NCI-H82 treated with DMSO at 0.1 percent for 48 hours (cell line): ENCODE data around the gene SPATA16.
"Not testable (repeated sequence)": the region's sequence is repeated elsewhere in the genome, so short reads cannot be mapped to it uniquely, and the experiment has no call there.

ENCODE experiments used
- DNase-seq: peaks from one replicate; lab custom pipeline; 2025; ENCODE audit not compliant: unreplicated experiment; lab: John Stamatoyannopoulos, UW

The SPATA16 gene

GRCh38 chr3:173140986-173141385 lies at the start of gene SPATA16:
SPATA16 (minus strand) TSS chr3:173141235; CDS start chr3:173117731, 23,504 bp downstream.
- DNase-seq, result no peak

DNA sequence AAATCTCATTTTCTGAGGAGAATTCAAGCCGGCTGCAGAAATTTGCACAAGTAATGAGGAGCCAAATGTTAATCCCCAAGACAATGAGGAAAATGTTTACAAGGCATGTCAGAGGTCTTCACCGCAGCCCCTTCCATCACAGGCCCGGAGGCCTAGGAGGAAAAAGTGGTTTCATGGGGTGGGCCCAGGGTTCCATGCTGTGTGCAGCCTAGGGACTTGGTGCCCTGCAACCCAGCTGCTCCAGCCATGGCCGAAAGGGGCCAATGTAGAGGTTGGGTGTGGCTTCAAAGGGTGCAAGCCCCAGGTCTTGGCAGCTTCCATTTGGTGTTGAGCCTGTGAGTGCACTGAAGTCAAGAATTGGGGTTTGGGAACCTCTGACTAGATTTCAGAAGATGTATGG lies 42.0 kb upstream of the SPATA16 start:
- not testable (repeated sequence) for DNase-seq

- DNase-seq, result no peak
Observed at GRCh38 chr3:173173652-173174051, 32.6 kb upstream of the SPATA16 start.

GRCh38 chr3:173159139-173159538 lies 18.1 kb upstream of the SPATA16 start:
- not testable (repeated sequence) for DNase-seq

- DNase-seq, result not testable (repeated sequence)
Observed at GRCh38 chr3:173156533-173156932, 15.5 kb upstream of the SPATA16 start.

DNA sequence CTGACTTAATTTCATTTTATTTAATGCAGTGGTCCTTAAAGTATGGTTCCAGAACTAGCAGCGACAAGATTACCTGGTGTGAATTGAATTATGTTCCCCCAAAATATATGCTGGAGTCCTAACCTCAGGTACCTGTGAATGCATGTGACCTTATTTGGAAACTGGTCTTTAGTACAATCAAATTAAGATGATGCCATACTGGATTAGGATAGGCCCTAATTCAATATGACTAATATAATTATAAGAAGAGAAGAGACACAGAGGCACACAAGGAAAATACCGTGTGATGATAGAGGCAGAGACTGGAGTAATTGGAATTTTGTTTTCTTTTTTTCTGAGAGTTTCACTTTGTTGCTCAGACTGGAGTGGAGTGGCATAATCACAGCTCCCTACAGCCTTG lies 12.6 kb upstream of the SPATA16 start:
- no peak for DNase-seq

GRCh38 chr3:173139420-173139819 lies 1.6 kb downstream of the SPATA16 start:
- no peak for DNase-seq

GRCh38 chr3:173138026-173138425 lies 3.0 kb downstream of the SPATA16 start:
- DNase-seq, result no peak

GRCh38 chr3:173135059-173135458 lies 6.0 kb downstream of the SPATA16 start:
- DNase-seq, result no peak

DNA sequence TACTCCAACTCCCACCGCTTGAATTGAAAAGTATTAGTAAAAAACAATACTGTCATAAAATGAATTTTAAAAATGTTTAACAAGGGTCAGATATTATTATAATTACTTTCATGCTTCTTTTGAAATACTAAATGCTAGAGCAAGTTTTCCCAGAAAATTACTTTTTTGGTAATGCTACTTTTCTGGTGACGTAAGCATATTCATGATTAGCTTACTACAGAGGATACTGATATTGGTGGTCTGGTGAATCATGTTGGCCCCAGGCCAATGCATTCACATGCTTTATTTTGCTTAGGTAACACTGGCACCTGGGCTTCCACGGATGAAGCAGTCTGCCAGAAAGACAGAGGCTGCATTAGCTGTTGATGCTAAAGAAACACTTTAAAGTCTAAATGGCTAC lies 12.4 kb downstream of the SPATA16 start:
- no peak for DNase-seq

DNA sequence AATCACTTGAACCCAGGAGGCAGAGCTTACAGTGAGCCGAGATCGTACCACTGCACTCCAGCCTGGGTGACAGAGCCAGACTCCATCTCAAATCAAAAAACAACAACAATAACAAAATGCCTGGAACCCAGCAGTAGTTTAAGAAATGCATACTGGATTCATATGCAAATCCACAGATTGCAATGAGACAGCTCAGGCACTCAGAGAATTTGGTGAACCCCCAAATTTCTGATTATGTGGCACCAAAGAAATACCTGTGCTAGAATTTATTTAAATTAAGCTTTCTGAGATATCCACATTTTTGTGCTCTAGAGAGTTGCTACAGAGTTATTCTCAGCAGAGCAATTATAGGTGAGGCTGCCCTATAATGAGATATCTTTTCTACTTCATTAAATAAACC lies 29.7 kb downstream of the SPATA16 start:
- DNase-seq, result no peak

- DNase-seq, result no peak
Observed at GRCh38 chr3:173109143-173109542, 31.9 kb downstream of the SPATA16 start.

DNA sequence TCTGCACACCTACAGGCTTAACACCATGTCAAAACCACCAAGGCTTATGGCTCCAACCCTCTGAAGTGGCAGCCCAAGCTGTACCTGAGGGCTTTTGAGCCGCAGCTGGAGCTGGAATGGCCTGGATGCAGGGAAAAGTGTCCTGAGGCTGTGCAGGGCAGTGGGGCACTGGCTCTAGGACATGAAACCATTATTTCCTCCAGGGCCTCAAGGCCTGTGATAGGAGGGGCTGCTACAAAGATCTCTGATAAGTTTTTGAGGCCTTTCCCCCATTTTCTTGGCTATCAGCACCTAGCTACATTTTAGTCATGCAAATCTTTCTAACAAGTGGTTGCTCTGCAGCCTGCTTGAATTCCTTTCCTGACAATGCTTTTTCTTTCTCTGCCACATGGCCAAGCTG lies 37.6 kb downstream of the SPATA16 start:
- no peak for DNase-seq

- DNase-seq, result no peak
Observed at GRCh38 chr3:173098959-173099358, 42.1 kb downstream of the SPATA16 start.

DNA sequence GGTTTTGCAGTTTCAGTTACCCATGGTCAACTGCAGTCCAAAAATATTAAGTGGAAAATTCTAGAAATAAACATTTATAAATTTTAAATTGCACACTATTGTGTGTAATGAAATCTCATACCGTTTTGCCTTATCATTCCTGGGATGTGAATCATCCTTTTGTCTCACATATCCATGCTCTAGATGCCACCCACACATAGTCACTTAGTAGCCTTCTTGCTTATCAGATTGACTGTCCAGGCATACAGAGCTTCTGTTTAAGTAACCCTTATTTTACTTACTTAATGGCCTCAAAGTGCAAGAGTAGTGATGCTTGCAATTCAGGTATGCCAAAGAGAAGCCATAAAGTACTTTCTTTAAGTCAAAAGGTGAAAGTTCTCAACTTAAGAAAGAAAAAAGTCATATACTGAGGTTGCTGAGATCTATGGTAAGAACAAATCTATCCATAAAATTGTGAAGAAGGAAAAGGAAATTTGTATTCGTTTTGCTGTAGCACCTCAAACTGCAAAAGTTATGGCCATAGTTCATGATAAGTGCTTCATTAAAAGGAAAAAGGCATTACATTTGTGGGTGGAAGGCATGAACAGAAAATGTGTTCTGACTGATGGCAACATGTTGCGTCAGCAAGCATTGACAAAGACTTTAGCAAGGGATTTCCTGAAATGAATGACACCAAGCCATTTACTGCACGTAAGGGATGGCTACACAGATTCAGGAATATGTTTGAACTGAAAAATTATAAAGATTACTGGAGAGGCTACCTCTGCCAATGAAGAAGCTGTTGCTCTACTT lies 43.8 kb downstream of the SPATA16 start:
- DNase-seq, result no peak

GRCh38 chr3:173096140-173096539 lies 44.9 kb downstream of the SPATA16 start:
- no peak for DNase-seq

DNA sequence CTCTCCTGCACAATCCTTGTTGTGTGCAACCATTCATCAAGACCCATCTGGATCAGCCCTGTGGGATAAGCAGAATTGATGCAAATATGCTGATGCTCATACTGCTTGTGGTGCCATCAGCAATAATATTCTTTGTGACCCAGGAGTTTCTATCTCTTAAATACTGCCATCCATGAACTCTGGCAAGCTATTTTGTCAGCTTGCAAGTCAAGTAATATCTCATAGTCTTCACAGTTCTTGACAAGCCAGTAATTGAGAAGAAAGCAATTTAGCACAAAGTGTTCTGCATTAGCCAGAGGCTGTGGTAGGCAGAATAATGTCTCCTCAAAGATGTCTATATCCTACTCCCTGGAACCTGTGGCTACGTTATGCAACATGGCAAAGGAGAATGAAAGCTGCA lies 49.0 kb downstream of the SPATA16 start:
- DNase-seq, result no peak

- DNase-seq, result no peak
Observed at GRCh38 chr3:173090492-173090891, 50.5 kb downstream of the SPATA16 start.

DNA sequence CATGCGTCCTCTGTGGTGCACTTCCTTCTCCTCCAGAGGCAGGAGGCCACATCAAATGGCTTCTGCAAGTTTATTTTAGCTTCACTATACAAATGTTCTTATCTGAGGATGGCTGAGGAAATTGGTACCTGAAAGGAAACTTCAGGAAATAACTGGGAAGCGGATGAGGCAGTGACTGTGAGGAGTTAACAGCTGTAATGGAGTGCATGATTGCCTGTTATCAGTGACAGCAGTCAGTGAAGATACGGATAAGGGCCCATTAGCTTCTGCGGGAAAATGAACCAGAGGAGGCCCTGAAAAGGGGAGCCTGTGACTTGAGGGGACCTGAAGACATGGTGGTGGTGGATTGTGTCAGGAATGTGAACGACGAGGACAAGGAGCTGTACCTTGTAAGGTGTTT lies 51.8 kb downstream of the SPATA16 start:
- DNase-seq, result no peak

DNA sequence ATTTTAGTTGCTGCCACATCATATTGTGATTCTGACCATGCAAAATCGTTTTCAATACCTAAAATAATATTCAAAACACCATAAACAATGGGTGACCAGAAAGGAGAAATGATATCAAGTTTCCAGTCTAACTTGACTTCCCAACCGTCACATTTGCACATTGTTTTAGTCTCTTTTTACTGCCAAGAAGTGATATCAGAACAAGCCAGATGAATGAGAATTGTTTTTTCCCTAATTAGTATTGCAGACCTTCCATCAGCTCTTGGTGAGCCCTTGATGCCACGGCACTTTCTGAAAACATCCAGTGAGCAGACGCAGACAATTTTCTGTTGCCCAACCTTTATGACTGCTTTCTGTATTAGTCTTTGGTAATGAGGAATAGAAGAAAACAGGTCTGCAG lies 62.5 kb downstream of the SPATA16 start:
- DNase-seq, result no peak

- DNase-seq, result no peak
Observed at GRCh38 chr3:173066044-173067004, 74.7 kb downstream of the SPATA16 start.

DNA sequence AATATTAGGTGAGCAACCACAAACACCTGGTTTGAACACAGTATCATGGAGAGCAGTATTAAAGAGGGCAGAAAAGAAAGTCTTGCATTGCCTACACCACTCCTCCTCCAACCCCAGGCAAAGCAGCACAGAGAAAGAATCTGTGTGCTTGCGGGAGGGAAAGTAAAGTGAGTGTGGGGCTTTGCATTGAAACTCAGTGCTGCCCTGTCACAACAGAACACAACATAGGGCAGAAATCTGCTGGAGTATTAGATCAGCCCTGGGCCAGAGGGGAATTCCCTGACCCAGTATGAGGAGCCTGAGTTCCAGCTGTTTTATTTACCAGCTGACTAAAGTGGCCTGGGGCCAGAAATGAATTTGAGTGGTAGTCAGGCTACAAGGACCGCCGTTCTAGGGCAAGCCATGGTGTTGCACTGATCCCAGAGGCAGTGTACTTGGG lies 75.5 kb downstream of the SPATA16 start:
- no peak for DNase-seq
